HG02943 (cell line): ENCODE measurements around the gene TMEM132E.

Experiments used
- ATAC-seq: cut with Tn5 transposase; IDR thresholded peaks from one replicate; pipeline ENCODE4 v1.9.1; 2021; ENCODE audit warnings: mild to moderate bottlenecking, low read depth, moderate library complexity; ENCODE audit not compliant: unreplicated experiment

Gene TMEM132E

GRCh38 chr17:34628879-34629278, 49.5 kb downstream of the TMEM132E start:
- no peak for ATAC-seq

GRCh38 chr17:34633351-34633750, 54.0 kb downstream of the TMEM132E start:
- ATAC-seq = no peak

DNA sequence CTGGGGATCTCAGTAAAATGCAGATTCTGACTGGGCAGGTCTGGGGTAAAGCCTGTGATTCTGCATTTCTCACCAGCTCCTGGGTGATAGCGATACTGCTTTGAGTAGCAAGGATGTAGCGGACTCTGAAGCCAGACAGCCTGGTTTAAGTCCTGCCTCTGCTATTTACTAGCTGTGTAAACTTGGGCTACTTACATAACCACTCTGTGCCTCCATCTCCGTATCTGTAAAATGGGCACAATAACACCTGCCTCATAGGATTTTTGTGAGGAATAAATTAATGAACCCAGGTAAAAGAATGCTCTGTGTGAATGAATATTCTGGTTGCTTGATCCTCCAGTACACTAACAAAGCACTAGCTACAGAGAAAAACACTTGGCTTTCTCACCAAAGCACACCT, 54.4 kb downstream of the TMEM132E start:
- no peak for ATAC-seq

DNA sequence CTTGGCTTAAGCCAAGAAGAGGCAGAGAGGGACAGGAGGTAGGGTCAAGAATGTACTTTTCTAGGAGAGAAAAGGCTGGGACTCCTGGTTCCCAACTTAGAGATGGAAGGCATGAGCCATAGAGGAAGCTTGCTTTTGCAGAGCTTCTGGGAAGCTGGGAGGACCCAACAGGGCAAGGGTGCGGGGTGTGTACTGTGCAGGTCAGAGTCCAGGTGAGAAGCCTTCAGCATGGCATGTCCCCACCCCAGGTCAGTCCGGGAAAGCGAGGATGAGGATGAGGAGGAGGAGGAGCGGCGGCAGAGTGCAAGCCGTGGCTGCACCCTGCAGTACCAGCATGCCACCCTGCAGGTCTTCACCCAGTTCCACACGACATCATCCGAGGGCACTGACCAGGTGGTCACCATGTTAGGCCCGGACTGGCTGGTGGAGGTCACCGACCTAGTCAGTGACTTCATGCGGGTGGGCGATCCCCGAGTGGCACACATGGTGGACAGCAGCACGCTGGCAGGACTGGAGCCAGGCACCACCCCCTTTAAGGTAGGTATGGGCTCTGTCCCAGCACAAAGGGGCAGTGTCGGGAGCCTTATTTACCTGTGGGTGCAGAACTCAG, 55.3 kb downstream of the TMEM132E start:
- no peak for ATAC-seq

- ATAC-seq = no peak
Observed at GRCh38 chr17:34635876-34636275, 56.5 kb downstream of the TMEM132E start.

DNA sequence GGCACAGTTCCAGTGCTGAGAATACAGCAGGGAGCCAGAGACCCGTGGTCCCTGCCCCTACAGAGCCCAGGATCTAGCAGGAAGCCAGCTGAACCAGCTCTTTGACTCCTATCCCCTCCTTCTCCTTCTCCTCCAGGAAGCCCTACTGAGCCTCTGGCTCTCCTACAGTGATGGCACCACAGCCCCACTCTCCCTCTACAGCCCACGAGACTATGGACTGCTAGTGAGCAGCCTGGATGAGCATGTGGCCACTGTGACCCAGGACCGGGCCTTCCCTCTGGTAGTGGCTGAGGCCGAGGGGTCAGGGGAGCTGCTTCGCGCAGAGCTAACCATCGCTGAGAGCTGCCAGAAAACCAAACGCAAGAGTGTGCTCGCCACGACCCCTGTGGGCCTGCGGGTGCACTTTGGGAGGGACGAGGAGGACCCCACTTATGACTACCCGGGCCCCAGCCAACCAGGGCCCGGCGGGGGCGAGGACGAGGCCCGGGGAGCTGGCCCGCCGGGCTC, 57.7 kb downstream of the TMEM132E start:
- no peak for ATAC-seq

DNA sequence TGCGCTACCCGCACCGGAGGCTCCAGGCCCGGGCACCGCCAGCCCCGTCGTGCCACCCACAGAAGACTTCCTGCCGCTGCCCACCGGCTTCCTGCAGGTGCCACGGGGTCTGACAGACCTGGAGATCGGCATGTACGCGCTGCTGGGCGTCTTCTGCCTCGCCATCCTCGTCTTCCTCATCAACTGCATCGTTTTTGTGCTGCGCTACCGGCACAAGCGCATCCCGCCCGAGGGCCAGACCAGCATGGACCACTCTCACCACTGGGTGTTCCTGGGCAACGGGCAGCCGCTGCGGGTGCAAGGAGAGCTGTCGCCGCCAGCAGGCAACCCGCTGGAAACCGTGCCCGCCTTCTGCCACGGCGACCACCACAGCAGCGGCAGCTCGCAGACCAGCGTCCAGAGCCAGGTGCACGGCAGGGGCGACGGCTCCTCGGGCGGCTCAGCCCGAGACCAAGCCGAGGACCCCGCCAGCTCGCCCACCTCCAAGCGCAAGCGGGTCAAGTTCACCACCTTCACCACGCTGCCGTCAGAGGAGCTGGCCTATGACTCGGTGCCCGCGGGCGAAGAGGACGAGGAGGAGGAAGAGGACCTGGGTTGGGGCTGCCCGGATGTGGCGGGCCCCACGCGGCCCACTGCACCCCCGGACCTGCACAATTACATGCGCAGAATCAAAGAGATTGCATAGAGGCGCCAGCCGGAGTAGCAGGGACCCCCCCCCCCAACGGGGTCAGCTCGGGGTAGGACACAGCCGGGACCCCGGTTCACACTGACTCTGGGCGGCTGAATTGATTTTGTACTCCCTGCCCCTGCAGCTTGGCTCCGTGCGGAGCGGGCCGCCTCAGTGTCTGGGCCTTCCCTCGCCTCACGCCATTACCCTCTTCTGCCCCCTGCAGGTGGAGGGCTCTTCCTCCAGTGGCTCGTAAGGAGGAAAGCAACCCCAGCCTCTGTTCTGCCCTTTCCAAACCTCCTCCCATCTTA, 58.5 kb downstream of the TMEM132E start:
- ATAC-seq = no peak

DNA sequence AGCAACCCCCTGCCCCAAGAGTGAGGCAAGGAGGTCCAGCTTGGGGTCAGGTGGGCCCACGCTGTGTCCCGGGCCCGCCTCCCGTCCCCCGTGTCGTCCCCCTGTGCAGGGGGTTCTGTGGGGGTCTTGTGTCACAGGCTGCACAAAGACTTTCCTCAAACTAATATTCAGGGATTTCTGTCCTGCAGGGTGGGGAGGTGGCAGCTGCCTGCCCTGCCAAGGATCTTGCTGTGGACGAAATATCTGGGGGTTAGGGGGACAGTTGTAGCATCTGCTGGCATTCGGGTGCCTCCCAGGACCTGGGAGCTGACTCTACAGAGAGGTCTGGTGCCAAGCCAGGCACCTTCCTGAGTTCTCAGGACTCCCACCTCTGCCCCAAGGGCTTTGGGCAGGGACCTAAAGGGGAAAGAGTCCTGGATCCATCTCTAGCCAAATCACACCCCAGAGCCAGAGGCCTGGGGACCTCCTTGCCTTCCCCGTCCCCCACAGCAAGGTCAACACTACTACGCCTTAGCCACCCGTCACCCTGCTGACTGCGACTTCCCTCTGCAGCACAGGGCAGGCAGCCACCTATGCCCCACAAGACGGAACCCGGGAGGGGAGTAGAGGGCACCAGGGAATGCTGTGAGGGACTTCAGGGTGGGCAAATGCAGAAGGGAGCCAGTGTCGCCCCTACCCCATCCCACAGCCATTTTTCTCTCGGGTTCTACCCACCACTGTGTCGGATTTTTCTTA, 59.3 kb downstream of the TMEM132E start:
- no peak for ATAC-seq

GRCh38 chr17:34639706-34640425, 60.5 kb downstream of the TMEM132E start:
- ATAC-seq = no peak

DNA sequence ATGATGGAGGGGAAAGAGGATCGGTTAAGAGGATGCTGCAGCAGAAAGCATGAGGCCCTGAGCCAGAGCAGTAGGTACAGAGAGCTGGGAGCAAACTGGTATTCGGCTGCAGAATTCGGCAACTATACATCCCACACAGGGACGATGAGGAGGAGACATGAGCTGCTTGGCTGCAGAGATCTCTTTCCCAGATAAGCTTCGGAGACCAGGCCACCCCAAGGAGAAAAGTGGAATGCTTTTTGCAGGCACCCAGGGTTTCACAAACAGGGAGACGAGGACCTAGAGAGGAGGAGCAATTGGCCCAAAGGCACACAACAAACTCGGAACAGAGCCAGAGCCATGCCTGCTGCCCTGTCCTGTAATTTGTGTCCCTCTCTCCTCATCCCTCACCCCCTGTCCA, 62.0 kb downstream of the TMEM132E start:
- ATAC-seq = no peak

DNA sequence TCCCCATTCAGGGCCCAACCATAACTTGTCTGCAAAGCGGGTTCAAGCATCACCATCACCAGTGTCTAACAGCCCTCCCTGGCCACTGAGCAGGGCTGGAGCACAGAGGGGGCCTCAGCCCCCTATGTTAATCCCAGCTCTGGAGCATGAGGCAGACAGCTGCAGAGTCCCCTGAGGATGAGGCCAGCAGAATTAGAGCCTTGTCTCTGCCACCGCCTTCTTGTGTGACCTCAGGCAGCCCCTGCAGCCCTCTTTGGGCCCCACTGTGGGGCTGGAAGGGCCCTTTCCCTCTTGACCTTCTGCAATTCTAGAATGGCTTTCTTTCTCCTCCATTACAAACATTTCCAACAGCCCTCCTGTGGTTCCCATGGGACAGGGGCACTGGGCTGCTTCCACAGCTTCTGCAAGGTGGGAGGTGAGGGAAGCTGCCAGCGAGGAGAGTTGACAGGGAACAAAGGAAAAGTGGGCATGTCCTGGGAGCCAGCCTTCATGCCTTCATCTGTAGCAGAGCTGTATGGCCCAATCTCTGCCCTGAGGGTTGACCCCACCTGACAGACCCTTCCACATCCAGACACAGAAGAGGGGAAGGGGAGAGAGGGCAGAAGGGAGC, 65.7 kb downstream of the TMEM132E start:
- no peak for ATAC-seq

- ATAC-seq = no peak
Observed at GRCh38 chr17:34645594-34645993, 66.2 kb downstream of the TMEM132E start.

DNA sequence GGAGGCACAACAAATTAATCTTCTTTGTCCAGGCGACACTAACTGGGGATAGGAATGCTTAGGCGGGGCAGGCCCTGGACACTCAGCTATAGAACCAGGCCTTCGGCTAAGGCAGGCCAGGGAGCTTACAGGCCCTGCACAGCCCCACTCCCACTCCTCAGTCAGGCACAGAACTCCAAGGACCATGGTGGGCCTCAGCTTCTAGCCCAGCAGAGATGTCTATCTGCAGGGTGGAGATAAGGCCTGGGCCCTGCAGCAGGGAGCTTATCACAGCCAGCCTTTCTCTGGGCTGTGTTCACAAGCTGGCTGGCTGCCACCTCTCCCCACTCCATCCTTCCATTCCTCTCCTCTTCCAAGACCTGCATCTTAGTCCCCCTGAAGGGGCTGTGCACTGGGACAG, 68.1 kb downstream of the TMEM132E start:
- no peak for ATAC-seq

GRCh38 chr17:34650051-34650750, 70.8 kb downstream of the TMEM132E start:
- no peak for ATAC-seq

DNA sequence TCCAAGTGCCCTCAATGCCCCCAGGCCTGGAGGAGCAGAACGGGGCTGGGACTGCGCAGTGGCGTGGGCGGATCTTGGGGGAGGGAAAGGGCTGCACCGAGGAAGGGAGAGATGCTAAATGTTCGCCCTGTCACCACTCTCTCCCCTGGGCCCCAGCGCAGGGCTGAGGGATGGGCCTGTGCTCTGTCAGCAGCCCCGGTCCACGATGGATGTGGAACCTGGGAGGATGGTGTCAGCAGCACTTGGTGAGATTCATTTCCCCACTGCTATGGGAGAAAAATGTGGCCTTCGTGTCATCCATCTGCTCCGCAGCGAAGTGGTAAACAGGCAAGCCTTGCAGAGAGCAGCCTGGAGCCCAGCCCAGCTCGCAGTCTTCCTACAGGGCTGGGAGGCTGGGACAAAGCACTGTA, 72.0 kb downstream of the TMEM132E start:
- ATAC-seq = no peak

DNA sequence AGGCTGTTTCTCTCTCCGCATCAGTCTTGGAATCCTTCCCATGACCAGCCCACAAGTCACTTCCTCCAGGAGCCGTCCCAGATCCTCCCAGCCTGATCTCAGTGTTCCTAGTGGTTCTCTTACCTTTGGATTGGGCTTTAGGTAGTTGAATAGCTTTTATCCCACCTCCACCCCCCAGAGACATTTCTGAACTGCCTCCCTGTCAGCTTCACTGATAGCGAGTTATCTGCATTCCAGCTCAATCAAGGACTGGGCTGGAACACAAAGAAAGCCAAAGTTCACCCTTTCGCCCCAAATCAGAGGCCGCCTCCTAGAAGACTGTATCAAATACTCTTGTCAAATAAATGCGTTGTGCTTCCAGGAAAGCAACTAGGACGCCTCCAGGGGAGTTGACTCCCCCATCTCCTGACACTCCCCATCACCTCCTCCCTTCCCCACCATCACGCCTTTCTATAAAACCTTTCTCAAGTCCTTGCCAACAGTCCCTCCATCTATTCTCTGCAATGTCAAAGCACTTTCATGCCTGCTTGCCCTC, 72.7 kb downstream of the TMEM132E start:
- no peak for ATAC-seq

GRCh38 chr17:34653511-34653910, 74.1 kb downstream of the TMEM132E start:
- no peak for ATAC-seq

DNA sequence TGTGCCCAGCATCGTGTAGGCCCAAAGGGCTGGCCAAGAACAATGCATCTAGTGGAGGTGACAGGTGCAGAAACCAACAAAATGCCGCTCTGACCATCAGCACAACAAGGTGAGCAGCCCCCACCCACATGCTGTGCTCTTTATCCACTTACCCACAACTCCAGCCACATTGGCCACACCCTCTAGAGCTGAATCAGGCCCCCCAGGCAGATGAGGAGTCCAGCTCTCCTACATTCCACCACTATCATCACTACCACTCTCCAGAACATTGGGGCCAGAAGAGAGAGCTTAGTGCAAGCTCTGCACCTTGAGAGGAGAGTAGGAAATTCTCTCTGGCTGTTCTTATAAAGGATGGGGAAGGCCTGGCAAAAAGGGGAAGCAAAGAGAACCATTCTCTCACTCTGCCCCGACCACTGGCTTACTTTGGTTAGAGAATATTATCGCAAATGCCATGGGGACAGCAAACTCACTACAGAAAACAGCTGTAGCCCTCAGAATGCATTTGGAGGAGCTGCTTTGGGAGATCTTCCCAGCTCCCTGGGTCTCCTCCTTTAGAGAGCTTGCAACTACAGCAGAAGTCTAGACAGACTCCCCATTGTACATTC, 75.0 kb downstream of the TMEM132E start:
- ATAC-seq = no peak

DNA sequence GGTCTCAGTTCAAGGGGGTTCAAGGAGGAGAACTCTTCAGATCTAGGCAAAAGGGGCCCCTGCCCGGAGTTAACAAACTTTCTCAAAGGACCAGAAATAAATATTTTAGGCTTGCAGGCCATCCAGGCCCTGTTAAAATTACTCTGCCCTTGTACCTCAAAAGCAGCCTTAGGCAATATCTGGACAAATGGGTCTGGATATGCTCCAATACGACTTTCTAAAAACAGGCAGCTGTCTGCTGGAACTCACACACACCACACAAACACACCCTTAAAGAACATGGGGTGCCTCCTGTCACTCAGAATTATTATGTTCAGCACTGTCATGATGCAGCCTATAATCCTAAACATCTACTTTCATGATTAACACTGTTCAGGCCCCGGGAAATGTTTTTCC, 75.5 kb downstream of the TMEM132E start:
- no peak for ATAC-seq
